ENCODE data around the gene MAP2K3.
A peak's percentile ranks its signal among the peaks of the same experiment; 100 is the strongest.

The MAP2K3 gene

DNA sequence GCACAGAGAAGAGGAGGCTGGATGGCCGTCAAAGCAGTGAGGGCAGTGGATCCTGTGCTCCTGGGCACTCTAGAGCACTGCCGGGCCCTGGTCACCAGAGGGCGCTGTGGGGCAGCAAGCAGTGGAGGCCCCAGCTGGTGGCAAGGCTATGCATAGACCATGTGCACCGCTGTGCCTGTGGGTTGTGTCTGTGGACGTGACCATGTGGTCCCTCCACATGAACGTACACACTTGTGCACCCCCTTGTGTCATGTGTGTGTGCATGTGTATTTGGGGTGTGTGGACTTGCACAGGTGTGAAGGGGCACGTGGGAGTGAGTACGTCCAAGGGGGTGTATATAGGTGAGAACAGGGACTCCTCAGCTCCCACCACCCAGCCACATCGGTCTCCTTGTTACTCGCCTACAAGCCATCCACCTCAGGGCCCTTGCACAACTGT is 4.4 kb upstream of the MAP2K3 start:
- no peak overlapping the region for H2BK120ac ChIP-seq (ENCODE audit: low read depth, low read length)
- H2AFZ ChIP-seq (ENCODE audit: low read depth, low read length) = peak overlapping the region; percentile 51
- H3K79me1 ChIP-seq (replicated peaks; ENCODE audit: low read length, poor library complexity, severe bottlenecking) = no peaks in the 10 kb centered on the region
- no peak overlapping the region for H2AK5ac ChIP-seq (ENCODE audit: low read length, severe bottlenecking)
- H3K23ac ChIP-seq (ENCODE audit: low read length in 2 of 2) = no peak overlapping the region
- no peaks in the 10 kb centered on the region for H3K9me3 ChIP-seq (ENCODE audit: control insufficient read depth, low read length)
- H3K9ac ChIP-seq (ENCODE audit: low read length) = peak overlapping the region; percentile 59
- peak; percentile 79 for DNase-seq
- H3K4me1 ChIP-seq (ENCODE audit: control insufficient read depth, insufficient read depth, low read depth, low read length) = peaks cover 29% of the 10 kb centered on the region
- H3K18ac ChIP-seq (ENCODE audit: low read depth in 1 of 2, low read length in 2 of 2) = peak overlapping the region in 1 of 2 experiments; percentile 25
- H4K91ac ChIP-seq (ENCODE audit: low read length) = no peak overlapping the region
- H2BK12ac ChIP-seq (ENCODE audit: low read length in 2 of 2) = peak overlapping the region in 1 of 2 experiments; percentile 37
- H3K27me3 ChIP-seq (ENCODE audit: control insufficient read depth in 1 of 2, insufficient read depth in 1 of 2, low read length in 2 of 2) = no peaks in the 10 kb centered on the region
- H3K4ac ChIP-seq (ENCODE audit: low read depth in 1 of 2, low read length in 2 of 2) = no peak overlapping the region
- H3K14ac ChIP-seq (ENCODE audit: low read length in 2 of 2) = no peak overlapping the region
- H4K8ac ChIP-seq (ENCODE audit: low read length) = no peak overlapping the region
- WGBS = 33% methylated on average over 10 of the region's 10 CpGs
- no peak overlapping the region for H2BK5ac ChIP-seq (ENCODE audit: low read depth, low read length, poor library complexity, severe bottlenecking)
- H3K4me3 ChIP-seq (ENCODE audit: insufficient read depth in 1 of 2, low read depth in 1 of 2, low read length in 2 of 2) = no peak overlapping the region
- no peak overlapping the region for H3K27ac ChIP-seq (ENCODE audit: low read length, poor library complexity, severe bottlenecking)
- no peak overlapping the region for H3K4me2 ChIP-seq (ENCODE audit: low read length, poor library complexity, severe bottlenecking)
- no peaks in the 10 kb centered on the region for H3K36me3 ChIP-seq (ENCODE audit: control insufficient read depth in 1 of 2, insufficient read depth in 2 of 2, low read depth in 1 of 2, low read length in 2 of 2)
- H2BK15ac ChIP-seq (ENCODE audit: low read depth, poor library complexity, severe bottlenecking) = no peak overlapping the region

DNA sequence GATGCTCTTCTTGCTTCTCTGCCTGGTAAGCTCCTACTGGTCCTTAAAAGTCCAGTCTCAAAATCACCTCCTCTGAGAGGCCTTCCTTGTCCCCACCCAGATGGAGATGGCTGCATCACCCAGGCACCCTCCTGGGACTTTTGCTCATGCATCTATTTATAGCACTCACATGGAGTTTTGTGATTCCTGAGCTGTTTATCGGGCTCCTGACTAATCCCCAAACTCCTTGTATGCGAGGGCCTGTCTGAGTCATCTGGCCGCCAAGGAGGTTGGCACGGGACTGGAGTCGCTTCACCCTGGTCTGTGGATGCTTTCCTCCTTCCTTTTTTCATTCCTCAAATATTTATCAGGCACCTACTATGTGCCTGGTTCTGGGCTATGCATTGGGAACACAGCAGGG is 2.3 kb upstream of the MAP2K3 start:
- Histone ChIP-seq H3K4me1 (ENCODE audit: control insufficient read depth, insufficient read depth, low read depth, low read length) (peaks cover 36% of the 10 kb centered on the region), H3K4me2 (ENCODE audit: low read length, poor library complexity, severe bottlenecking) (no peak overlapping the region), H4K91ac (ENCODE audit: low read length) (no peak overlapping the region), H3K27ac (ENCODE audit: low read length, poor library complexity, severe bottlenecking) (peak overlapping the region; percentile 6), H3K9ac (ENCODE audit: low read length) (peak overlapping the region; percentile 86), H4K8ac (ENCODE audit: low read length) (no peak overlapping the region), H2AK5ac (ENCODE audit: low read length, severe bottlenecking) (peak overlapping the region; percentile 27), H2BK5ac (ENCODE audit: low read depth, low read length, poor library complexity, severe bottlenecking) (no peak overlapping the region), H3K36me3 (ENCODE audit: control insufficient read depth in 1 of 2, insufficient read depth in 2 of 2, low read depth in 1 of 2, low read length in 2 of 2) (peaks cover 3 to 6% of the 10 kb centered on the region in 2 experiments), H3K4ac (ENCODE audit: low read depth in 1 of 2, low read length in 2 of 2) (no peak overlapping the region), H2BK15ac (ENCODE audit: low read depth, poor library complexity, severe bottlenecking) (no peak overlapping the region), H2BK120ac (ENCODE audit: low read depth, low read length) (no peak overlapping the region), H3K18ac (ENCODE audit: low read depth in 1 of 2, low read length in 2 of 2) (peak overlapping the region; percentile 34 to 67), H3K9me3 (ENCODE audit: control insufficient read depth, low read length) (no peaks in the 10 kb centered on the region), H3K4me3 (ENCODE audit: insufficient read depth in 1 of 2, low read depth in 1 of 2, low read length in 2 of 2) (no peak overlapping the region), H3K23ac (ENCODE audit: low read length in 2 of 2) (no peak overlapping the region), H2AFZ (ENCODE audit: low read depth, low read length) (no peak overlapping the region), H3K14ac (ENCODE audit: low read length in 2 of 2) (no peak overlapping the region), H3K79me1 (replicated peaks; ENCODE audit: low read length, poor library complexity, severe bottlenecking) (no peaks in the 10 kb centered on the region), H3K27me3 (ENCODE audit: control insufficient read depth in 1 of 2, insufficient read depth in 1 of 2, low read length in 2 of 2) (no peaks in the 10 kb centered on the region), H2BK12ac (ENCODE audit: low read length in 2 of 2) (peak overlapping the region in 1 of 2 experiments; percentile 14)
- WGBS = 2% methylated on average over 5 of the region's 5 CpGs
- peak; percentile 98 for DNase-seq

DNA sequence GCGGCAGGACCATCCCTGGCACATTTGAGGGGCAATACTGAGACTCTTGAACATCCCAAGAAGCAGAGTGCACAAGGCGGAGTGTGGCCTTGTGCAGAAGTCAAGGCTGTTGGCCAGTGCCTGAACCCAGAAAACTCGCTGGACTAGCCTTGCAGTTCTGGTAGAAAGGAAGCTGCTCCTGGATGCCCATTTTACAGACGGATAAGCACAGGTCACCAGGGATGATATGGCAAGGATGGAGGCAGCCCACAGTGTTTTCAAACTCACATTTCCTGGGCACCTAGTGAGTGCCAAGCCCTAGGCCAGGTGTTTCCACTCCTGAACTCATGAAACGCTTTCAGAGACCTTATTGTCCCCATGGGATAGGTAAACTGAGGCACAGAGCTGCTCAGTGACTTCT is 1.7 kb upstream of the MAP2K3 start:
- Histone ChIP-seq H2BK5ac (ENCODE audit: low read depth, low read length, poor library complexity, severe bottlenecking) (no peak overlapping the region), H3K18ac (ENCODE audit: low read depth in 1 of 2, low read length in 2 of 2) (no peak overlapping the region), H3K79me1 (replicated peaks; ENCODE audit: low read length, poor library complexity, severe bottlenecking) (no peaks in the 10 kb centered on the region), H3K4ac (ENCODE audit: low read depth in 1 of 2, low read length in 2 of 2) (peak overlapping the region in 1 of 2 experiments; percentile 17), H3K14ac (ENCODE audit: low read length in 2 of 2) (no peak overlapping the region), H3K27me3 (ENCODE audit: control insufficient read depth in 1 of 2, insufficient read depth in 1 of 2, low read length in 2 of 2) (no peaks in the 10 kb centered on the region), H2BK12ac (ENCODE audit: low read length in 2 of 2) (peak overlapping the region; percentile 23 to 66), H3K9ac (ENCODE audit: low read length) (peak overlapping the region; percentile 86), H3K4me1 (ENCODE audit: control insufficient read depth, insufficient read depth, low read depth, low read length) (peaks cover 43% of the 10 kb centered on the region), H4K91ac (ENCODE audit: low read length) (no peak overlapping the region), H3K4me3 (ENCODE audit: insufficient read depth in 1 of 2, low read depth in 1 of 2, low read length in 2 of 2) (peak overlapping the region in 1 of 2 experiments; percentile 19), H3K9me3 (ENCODE audit: control insufficient read depth, low read length) (no peaks in the 10 kb centered on the region), H4K8ac (ENCODE audit: low read length) (no peak overlapping the region), H2BK120ac (ENCODE audit: low read depth, low read length) (no peak overlapping the region), H2AFZ (ENCODE audit: low read depth, low read length) (no peak overlapping the region), H2AK5ac (ENCODE audit: low read length, severe bottlenecking) (peak overlapping the region; percentile 27), H3K36me3 (ENCODE audit: control insufficient read depth in 1 of 2, insufficient read depth in 2 of 2, low read depth in 1 of 2, low read length in 2 of 2) (peaks cover 3 to 9% of the 10 kb centered on the region in 2 experiments), H3K27ac (ENCODE audit: low read length, poor library complexity, severe bottlenecking) (peak overlapping the region; percentile 6), H3K23ac (ENCODE audit: low read length in 2 of 2) (no peak overlapping the region), H3K4me2 (ENCODE audit: low read length, poor library complexity, severe bottlenecking) (no peak overlapping the region), H2BK15ac (ENCODE audit: low read depth, poor library complexity, severe bottlenecking) (peak overlapping the region; percentile 70)
- 81% methylated on average over 5 of the region's 5 CpGs for WGBS
- DNase-seq = no peak

DNA sequence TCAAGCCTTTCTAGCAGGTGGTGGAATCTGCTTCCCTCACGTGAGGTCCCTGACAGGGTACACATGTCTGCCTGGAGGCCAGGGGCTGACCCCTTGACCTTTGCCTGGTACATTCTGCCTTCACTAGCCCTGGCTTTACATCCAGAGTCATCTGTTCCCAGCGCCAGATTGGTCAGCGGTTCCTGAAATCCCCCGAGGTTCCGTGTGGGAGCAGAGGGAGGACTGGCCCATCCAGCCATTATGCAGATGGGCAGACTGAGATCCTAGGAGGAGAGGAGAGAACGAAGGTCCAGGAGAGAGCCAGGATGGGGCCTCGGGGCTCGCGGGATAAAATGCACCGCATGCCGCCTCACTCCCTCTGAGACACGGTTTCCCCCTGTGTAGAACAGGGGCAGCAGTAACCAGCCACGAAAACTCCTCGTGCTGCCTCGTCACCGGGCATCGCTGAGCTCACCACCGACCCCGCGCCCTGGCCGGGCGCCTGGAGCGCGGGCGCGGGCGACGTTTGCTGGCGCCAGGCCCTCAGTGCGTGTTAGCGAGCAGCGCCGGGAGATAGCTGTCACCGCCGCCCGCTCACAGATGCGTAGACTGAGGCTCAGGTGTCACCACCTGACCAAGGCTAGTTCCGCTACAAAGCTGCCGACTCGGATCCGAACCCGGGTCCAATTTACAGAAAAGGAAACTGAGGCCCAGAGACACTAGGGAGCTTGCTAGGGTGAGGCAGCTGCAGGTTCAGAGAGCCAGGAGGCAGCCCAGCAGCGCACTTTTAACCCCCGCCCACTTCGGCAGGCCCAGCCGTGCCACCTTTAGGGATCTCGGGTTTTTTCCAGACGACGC is 811 bp upstream of the MAP2K3 start:
- Histone ChIP-seq H3K4me1 (ENCODE audit: control insufficient read depth, insufficient read depth, low read depth, low read length) (peaks cover 51% of the 10 kb centered on the region), H3K9ac (ENCODE audit: low read length) (peak overlapping the region; percentile 86), H2BK12ac (ENCODE audit: low read length in 2 of 2) (peak overlapping the region; percentile 45 to 78), H3K4me3 (ENCODE audit: insufficient read depth in 1 of 2, low read depth in 1 of 2, low read length in 2 of 2) (peak overlapping the region; percentile 57 to 70), H4K91ac (ENCODE audit: low read length) (no peak overlapping the region), H3K4ac (ENCODE audit: low read depth in 1 of 2, low read length in 2 of 2) (no peak overlapping the region), H4K8ac (ENCODE audit: low read length) (peak overlapping the region; percentile 56), H2AK5ac (ENCODE audit: low read length, severe bottlenecking) (peak overlapping the region; percentile 43), H2BK15ac (ENCODE audit: low read depth, poor library complexity, severe bottlenecking) (no peak overlapping the region), H3K27me3 (ENCODE audit: control insufficient read depth in 1 of 2, insufficient read depth in 1 of 2, low read length in 2 of 2) (no peaks in the 10 kb centered on the region), H3K36me3 (ENCODE audit: control insufficient read depth in 1 of 2, insufficient read depth in 2 of 2, low read depth in 1 of 2, low read length in 2 of 2) (peaks cover 3 to 9% of the 10 kb centered on the region in 2 experiments), H2AFZ (ENCODE audit: low read depth, low read length) (peak overlapping the region; percentile 70), H2BK120ac (ENCODE audit: low read depth, low read length) (no peak overlapping the region), H3K4me2 (ENCODE audit: low read length, poor library complexity, severe bottlenecking) (peak overlapping the region; percentile 92), H3K18ac (ENCODE audit: low read depth in 1 of 2, low read length in 2 of 2) (peak overlapping the region in 1 of 2 experiments; percentile 49), H2BK5ac (ENCODE audit: low read depth, low read length, poor library complexity, severe bottlenecking) (no peak overlapping the region), H3K9me3 (ENCODE audit: control insufficient read depth, low read length) (no peaks in the 10 kb centered on the region), H3K23ac (ENCODE audit: low read length in 2 of 2) (peak overlapping the region in 1 of 2 experiments; percentile 17), H3K27ac (ENCODE audit: low read length, poor library complexity, severe bottlenecking) (no peak overlapping the region), H3K14ac (ENCODE audit: low read length in 2 of 2) (peak overlapping the region in 1 of 2 experiments; percentile 36), H3K79me1 (replicated peaks; ENCODE audit: low read length, poor library complexity, severe bottlenecking) (no peaks in the 10 kb centered on the region)
- peak; percentile 53 for DNase-seq
- 28% methylated on average over 49 of the region's 49 CpGs for whole genome bisulfite sequencing
